ENCODE data around the gene RTN4IP1.

The RTN4IP1 gene

DNA sequence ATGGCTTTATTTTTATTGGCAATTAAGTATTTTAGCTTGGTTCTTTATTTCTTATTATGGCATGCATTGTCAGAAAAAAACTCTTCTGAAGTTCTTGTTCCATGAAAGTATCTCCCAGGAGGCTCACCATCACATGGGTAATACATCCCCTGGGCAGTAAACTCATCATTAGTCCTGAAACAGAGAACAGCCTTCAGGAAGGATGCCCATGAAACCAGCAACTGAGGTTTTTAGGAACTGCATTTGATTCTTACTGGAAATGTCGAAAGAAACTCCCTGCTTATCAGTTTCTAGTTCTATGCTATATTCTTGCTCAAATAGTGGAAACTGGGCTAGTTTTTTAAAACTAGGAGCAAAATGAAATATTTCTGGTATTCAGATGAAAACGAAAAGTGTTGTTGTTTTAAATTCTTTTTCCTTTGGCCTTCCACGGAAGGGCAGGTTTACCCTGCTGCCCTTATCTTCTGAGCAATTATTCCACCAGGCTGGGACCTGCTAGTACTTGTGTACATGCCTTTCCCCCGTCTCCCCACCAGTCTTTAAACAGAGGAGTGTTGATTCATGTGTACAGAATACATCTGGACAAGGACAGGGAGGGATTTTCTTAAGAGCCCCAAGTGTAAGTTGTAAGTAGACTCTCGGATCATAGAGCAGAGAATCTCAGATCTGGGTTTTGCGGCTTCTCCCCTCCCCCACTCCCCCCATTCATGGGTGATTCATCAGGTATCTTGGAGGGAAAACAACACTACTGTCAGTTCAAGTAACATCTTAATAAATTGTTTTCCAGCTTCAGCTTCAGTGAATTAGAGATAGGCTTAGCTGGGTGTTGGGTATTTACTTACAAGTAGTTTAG is 81.5 kb downstream of the RTN4IP1 start:
- DNase-seq (ENCODE audit: low read depth in 2 of 2): peak in 1 of 2 donors; percentile 16

DNA sequence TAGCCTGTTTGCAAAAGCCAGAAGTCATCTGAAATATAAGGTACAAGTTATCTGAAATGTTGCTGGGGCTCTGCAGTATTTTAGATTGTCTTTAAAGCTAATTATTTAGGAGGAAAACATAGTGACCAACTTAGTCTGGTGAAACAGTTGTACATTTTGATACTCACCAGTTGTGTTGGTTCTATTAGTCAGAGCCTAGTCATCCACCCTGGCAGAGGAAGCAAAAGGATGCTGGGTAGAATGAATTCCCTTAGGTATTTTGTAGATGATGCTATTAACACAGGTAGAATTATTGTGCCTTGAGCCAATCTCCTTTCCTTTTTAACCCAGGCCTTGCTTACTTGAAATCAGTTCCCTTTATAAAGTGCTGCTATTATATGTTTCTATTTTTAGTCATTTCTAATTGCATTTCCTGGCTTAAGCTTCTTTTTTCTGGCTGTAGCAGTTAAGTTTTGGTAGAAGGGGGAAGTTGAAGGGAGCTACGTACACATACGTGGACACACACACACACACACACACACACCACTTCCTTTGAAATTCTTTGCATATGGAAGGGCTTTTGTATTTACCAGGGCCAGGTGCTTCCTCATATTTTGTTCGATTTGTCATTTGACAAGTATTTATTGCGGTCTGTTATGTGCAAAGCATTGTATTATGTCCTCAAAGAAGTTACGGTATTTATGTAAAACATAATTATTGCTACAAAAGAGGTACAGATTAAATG is 82.4 kb downstream of the RTN4IP1 start:
- no peak for DNase-seq (ENCODE audit: low read depth in 2 of 2)

DNA sequence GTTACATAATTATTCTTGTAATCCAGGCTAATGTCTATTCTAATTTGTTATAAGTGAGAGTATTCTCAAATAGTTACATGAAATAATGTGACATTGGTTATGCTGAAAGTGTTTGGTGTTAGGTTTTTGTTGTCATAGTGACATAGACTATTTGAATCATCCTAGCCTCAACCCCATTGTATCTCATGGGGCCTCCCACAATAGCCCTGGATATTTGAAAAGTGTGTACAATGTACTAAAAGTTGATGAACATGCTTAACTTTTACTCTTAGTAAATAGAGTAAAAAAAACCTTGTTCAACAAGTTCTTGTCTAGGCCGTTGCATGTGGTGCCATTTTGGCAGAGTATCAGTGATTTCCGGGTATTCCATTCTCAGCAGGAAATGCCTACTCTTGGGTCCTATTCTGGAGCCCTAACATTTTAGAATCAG is 83.0 kb downstream of the RTN4IP1 start:
- no peak for DNase-seq (ENCODE audit: low read depth in 2 of 2)

DNA sequence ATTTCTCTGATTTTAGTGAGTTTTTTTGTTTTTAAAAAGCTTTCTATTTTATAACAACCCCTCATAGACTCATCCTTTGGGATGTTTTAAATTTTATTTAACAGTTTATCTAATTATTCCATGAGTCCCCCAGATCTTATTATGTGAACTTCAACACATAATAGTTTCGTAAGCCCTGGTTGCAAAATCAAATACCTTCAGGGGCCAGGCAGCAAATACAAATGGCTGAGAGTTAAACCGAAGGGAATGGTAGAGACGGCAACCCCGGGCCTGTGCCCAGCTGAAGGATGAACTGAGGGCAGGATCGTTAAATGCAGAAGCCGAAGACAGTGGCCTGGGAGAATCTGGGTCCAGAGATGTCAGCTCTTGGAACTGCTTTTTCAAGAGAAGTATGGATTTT is 88.4 kb downstream of the RTN4IP1 start:
- DNase-seq (ENCODE audit: low read depth in 2 of 2): no peak

DNA sequence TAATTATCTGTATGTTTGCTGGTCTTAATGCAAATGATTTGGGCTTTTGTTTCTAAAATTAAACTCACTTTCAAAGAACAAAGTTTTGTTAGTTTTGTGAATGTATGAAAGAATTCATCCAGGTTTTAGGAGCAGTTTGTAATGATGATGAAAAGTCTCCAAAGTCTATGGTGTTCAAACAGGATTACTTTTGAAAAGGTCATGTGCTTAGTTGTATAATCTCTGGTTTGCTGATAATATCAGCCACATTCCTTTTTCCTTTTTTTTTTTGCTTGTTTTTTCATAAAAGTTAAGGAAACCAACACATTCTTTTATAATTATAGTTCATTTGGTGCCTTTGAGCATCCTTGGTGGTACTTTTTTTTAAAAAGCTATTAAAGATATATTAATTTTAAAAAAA is 88.9 kb downstream of the RTN4IP1 start:
- no peak for DNase-seq (ENCODE audit: low read depth in 2 of 2)

DNA sequence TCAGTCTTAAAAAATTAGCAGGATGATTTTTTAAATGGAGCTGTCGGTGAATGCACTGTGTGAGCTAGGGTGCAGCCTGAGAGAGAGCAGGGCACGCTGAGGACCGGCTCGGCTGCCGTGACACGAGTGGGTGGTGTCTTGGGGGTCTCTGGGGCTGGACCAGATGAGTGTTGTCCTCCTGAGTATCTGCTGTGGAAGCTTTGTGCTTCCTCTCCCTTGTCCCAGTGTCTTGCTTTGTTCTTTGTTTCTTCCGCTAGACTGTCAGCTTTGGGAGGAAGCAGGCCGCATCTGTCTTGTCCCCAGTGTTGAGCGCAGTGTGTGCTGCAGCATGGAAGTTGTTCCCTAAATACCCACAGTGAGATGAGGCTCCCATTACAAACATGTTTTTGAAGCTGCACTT is 89.4 kb downstream of the RTN4IP1 start:
- DNase-seq (ENCODE audit: low read depth in 2 of 2): no peak

DNA sequence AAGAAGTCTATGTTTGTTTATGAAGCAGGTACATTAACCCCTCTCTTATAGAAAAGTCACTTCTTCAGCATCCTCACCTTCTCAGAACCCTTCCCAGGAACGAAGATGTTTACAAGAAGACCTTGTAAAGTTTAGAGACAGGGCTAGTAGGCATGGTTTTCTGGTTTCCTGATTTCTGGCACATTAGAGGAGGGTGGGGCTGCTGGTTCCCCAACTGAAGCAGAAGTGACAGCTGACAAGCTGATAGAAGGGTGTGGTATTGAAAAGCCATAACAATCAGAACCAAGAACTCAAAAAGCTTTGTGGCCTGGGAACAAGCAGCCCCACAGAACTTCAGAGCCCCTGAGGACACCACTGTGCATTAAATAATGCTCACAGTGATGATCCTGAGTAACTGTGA is 91.2 kb downstream of the RTN4IP1 start:
- no peak for DNase-seq (ENCODE audit: low read depth in 2 of 2)

DNA sequence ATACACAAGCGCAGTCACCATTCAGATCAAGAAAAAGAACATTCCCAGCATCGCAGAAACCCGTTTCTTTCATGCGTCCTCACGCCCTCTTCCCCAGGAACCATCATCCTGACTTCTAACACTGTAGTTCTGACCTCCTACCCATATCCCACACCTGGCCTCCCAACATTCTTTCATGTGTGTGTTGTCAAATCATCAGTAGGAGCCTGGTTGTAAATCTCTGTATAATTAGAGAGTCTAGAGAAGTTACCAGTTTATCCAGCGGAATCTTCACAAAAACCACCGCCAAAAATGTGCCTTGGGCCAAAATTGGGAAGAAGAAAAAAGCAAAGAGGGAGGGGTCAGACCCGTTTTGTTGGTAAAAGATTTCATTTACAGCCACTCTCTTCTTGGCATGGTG is 91.6 kb downstream of the RTN4IP1 start:
- no peak for DNase-seq (ENCODE audit: low read depth in 2 of 2)

DNA sequence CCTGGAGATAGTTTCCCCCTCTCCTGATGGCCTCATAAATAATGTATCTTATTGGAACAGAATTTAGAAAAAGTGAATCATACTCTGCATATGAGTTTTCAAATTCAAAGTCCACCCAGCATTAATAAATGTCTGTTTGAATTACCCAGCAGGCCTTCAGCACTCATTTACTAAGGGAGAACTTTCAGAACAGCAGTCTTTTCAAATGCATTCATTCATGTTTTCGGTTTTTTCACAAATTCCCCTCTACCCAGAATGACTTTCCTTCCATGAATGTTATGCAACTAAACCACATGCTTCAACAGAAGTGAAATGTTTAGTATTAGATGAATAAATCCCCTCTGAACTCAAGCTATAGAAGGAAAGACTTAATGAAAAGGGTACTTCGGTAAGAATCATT is 92.4 kb downstream of the RTN4IP1 start:
- DNase-seq (ENCODE audit: low read depth in 2 of 2): no peak

DNA sequence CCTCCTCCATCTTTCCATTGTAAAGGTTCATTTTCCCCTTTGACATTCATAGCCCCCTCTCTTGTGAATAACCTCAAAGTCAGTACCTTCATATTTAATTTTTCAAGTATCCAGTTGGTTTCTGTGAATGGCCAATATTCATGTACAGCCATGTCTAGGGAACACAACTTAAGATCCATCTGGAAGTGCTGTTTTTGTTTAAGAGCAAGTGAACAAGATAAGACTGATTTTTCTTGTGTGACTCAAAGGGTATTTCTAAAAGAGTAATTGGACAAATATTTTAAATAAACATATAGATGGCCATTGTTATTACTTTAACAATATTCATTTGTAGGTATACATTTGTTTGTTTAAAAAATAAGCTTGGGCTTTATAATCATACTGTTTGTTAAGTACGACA is 92.9 kb downstream of the RTN4IP1 start:
- no peak for DNase-seq (ENCODE audit: low read depth in 2 of 2)

DNA sequence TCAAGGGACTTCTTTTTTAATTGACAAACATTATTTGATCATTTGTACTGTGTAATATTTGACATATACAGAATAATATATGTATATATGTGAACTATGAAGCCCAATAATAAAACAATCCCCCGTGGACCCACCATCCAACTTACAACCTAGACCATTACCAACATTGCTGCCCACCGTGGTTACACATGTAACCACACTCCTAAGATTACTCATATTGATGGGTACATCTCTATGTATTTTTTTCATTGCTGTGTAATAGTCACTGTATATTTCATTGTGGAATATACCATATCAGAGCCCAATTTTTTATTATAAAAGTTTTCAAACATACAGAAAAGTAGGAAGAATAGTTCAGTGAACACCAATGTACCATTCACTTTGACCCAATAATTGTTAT is 94.3 kb downstream of the RTN4IP1 start:
- no peak for DNase-seq (ENCODE audit: low read depth in 2 of 2)

DNA sequence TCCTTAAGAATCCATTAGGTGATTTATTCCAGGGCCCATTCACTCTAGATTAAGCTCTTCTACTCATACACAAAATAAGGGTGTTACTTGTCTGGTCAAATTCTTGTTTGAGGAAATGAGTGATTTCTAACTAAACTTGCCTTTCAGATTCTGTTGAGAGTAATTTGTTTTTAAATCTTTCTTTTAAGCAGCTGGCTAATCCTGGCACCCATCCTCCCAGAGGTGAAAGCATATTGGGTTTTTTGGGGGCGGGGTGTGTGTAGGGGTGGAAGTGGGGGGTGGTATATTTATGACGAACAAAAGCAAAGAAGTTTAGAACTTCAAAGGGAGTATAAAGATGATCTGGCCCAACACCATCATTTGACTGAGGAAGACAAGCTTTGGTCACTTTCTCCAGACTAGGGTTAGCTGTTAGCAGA is 94.7 kb downstream of the RTN4IP1 start:
- DNase-seq (ENCODE audit: low read depth in 2 of 2): no peak

DNA sequence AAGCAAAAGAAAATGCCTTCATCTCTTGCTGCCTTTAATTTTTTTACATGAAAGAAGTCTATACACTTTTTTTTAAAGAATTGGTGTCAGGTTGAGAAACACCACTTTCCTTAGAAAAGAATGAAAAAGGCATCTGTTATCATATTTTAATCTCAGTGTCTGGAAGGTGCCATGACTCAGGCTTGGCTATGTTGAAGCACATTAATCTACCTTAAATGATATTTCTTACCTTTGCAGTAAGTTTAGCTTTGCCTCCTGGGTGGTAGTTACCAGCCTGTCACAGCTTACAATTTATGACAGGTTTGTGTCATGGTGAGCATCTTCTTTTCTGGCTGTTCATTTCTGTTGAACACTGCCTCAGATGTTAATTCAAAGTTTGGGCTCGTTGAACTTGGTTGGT is 95.3 kb downstream of the RTN4IP1 start:
- no peak for DNase-seq (ENCODE audit: low read depth in 2 of 2)

DNA sequence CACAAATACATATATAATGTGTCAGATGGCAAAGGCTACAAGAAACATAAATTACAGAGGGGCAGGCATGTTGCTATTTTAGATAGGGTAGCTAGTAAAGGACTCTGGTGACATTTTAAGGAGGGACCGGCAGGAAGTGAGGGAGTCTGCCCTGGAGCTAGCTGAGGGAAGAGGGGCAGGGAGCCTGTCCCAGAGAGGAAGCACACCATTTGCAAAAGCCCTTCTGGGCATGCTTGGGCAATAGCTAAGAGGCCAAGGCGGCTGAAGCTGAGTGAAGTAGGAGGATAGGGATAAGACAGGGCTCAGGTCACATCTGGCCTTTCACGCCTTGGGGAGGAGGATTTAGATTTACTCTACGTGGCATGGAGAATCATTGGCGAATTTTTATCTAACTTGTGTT is 96.2 kb downstream of the RTN4IP1 start:
- DNase-seq (ENCODE audit: low read depth in 2 of 2): no peak

DNA sequence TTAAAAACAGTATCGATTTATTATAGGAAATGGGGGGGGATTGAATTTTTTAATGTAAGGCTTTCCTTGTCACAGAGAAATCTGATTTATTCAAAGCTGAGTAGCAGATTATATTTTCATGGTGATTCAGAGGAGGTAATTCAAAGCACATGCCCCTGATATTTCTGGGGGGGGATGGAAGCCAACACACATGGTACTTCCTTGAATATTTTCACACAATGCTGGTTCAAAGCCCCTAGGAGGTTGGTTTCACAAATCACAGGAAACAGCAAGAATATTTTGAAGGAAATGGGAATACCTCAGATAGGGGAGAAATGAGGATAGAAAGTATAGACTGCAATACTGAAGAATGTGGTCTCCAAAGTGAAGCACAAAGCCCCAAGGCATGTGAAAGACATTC is 98.8 kb downstream of the RTN4IP1 start:
- no peak for DNase-seq (ENCODE audit: low read depth in 2 of 2)

DNA sequence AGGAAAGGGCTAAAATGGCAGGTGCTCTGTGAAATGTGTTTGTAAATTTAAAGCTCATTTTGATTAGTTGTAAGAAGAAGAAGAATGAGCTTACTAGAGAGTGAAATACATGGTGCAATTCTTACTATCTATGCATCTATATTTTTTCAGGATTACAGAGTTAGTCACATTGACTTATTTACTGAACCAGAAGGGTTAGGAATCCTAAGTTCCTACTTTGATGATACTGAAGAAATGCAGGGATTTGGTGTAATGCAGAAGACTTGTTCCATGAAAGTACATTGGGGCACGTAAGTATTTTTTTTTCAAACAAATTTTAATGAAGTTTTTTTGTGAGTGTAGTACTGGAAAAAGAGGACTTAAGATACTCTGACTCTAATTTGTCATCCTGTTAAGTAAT is 99.3 kb downstream of the RTN4IP1 start:
- no peak for DNase-seq (ENCODE audit: low read depth in 2 of 2)

DNA sequence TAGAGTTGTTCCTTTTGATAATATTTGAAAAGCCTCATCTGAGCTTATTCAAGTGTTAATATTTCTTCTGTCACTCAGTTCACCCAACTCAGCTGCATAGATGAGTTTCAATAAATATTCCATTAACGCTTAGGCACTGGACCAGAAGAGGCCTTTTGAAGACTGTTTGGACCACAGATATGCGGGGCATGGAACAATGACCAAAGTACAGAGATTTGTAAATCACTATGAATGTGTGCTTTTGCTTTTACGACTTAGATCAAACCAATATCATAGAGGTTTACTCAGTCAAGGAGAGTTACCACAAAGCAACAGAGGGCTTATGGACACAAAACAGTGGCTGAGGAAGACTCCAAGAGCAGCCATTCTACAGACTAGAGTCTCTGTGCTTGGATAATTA is 99.9 kb downstream of the RTN4IP1 start:
- DNase-seq (ENCODE audit: low read depth in 2 of 2): no peak

DNA sequence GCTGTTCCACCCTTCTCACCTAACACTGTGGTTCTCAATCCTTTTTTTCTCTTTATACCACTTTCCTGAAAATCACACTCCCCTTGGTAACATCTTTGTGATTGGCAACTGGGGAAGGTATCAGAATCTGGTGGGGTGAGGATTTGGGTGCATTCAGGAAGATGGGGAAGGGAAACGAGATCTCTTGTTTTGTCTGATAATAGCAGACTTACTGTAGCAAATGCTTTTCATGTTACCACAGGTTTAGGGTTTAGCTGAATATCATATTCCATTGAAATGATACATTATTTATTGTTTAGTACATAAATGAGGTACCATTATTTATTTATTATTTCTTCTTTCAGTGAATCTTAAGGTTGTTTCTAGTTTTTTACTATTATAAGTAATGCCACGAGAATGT is 100.8 kb downstream of the RTN4IP1 start:
- no peak for DNase-seq (ENCODE audit: low read depth in 2 of 2)

DNA sequence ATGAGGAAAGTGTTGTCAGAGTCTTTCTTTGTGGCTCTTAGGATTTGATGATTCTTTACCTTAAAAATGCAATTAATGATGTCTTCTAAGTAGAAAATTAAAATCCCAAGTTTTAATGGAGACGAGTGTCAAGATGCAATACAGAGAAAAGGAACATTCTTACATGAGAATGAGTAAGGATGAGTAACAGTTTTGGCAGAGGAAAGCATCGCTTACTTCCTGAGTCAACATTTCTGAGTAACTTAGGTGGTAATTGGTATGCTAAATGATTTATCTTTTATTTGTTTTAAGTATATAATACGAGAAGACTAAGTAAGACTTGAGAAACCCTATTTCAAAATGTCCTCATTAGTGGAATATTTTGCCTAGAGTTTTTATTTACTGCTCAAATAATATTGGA is 101.3 kb downstream of the RTN4IP1 start:
- no peak for DNase-seq (ENCODE audit: low read depth in 2 of 2)

DNA sequence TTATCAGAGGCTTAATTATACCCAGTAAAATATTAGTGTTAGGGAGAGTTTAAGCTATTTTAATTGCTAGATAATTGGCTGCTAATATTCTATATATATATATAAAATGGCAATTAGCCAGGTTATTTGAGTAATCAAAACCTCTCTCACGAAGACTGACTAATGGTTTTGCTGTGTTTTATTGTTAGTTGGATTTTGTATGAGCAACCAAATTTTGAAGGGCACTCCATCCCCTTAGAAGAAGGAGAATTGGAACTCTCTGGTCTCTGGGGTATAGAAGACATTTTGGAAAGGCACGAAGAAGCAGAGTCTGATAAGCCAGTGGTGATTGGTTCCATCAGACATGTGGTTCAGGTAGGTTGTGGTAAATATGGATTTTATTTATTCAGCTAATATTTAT is 102.2 kb downstream of the RTN4IP1 start:
- DNase-seq (ENCODE audit: low read depth in 2 of 2): no peak

DNA sequence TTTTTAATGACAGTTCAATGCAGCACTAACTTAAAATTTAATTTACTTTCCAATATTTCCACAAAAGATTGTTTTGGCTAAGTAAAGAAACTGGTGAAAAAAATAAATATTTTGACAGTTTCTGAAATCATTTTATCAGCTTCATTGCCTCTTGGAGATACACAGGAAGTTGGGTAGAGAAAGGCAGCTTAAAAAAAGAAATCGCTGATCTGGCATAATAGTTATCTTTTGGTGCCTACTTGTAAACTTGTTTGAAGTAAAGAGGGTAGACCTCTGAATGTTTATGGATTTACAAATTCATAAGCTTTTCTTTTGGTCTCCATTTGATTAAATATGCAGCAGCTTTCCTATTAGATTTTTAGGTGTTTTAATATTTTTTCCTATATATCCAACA is 103.4 kb downstream of the RTN4IP1 start:
- no peak for DNase-seq (ENCODE audit: low read depth in 2 of 2)

DNA sequence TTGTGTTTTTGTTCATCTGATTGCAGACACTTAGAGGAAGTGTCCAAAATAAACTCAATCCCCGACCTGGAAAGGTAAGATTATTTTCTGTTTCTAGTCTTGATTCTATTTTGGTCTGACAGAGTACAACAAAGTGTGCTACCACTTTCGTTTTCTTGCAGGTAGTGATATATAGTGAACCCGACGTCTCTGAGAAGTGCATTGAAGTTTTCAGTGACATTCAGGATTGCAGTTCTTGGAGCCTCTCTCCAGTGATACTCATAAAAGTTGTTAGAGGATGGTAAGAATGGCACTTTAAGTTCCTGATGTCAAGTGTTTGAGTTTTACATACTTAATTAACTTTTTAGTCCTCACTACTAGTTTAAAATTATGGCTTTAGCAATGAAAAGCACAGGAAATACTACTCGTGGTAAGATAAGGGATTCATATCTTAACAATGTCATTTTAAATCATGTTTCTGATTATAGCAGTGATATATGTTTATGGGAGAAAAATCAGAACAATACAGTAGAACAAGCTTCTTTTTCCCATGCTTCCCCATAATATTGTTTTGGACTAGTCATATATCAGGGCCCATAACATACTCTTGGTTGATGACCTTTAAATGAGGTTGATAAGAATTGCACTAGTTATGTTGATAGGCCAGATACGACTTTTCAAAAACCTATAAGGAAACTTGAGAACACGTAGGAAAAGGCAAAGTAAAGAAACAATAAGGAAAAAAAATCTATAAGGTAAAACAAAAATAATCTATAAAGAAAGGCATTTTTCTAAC is 104.0 kb downstream of the RTN4IP1 start:
- no peak for DNase-seq (ENCODE audit: low read depth in 2 of 2)
